Right atrium auricular region (tissue), 2 donors: Measurements from ENCODE around the gene CADPS. TPM values are rescaled to one million over a fixed set of nuclear protein-coding genes. Genes with fewer than 3 reads are reported as not detected.

Experiments
- DNase-seq: peaks from one replicate; pipeline ENCODE4 v3.0.0-alpha.2; 2019; ENCODE audit warnings: low spot score
- H3K27ac ChIP-seq, 2 donors: fragments of 200-600 bp; sonication (generic); 1 replicate in 1 of 2; 2 replicates in 1 of 2; pipeline ENCODE4 v1.5.1; 2016 to 2019
- H3K27me3 ChIP-seq, 2 donors: fragments of 200-600 bp; sonication (generic); one replicate each; pipeline versions ENCODE4 v1.5.1 to v1.6.0; 2017 to 2019
- H3K36me3 ChIP-seq: fragments of 200-600 bp; sonication (generic); one replicate; pipeline ENCODE4 v1.5.1; 2016
- H3K4me1 ChIP-seq, 2 donors: fragments of 200-600 bp; sonication (generic); one replicate each; pipeline versions ENCODE4 v1.5.1 to v1.6.0; 2017 to 2019
- H3K4me3 ChIP-seq, 2 donors: fragments of 200-600 bp; sonication (generic); 1 replicate in 1 of 2; 2 replicates in 1 of 2; pipeline ENCODE4 v1.5.1; 2017 to 2019; ENCODE audit warnings: mild to moderate bottlenecking in 1 of 2, moderate library complexity in 1 of 2
- H3K9me3 ChIP-seq, 2 donors: fragments of 200-600 bp; sonication (generic); one replicate each; pipeline ENCODE4 v1.5.1; 2019
- total RNA-seq, 2 donors: library from RNA; depleted of rRNA; stranded (reverse); fragments of >200 nt; gene quantifications; one replicate each; pipeline ENCODE4 v1.1.0, GENCODE V29; 2016
- TF ChIP-seq, protein P1 (sequence below), 2 donors: fragments of 200-600 bp; sonication (generic); IDR thresholded peaks; one replicate each; pipeline ENCODE4 v1.5.1; 2019; ENCODE audit warnings: antibody characterized with exemption in 2 of 2

Gene CADPS
- total RNA-seq, 2 donors from 2014 or later: 16.1 to 48.2 TPM

- Histone ChIP-seq H3K27ac (no peak overlapping the region), H3K4me1 (no peaks in the 10 kb centered on the region), H3K36me3 (no peaks in the 10 kb centered on the region), H3K9me3 (no peaks in the 10 kb centered on the region), H3K4me3 (no peak overlapping the region), H3K27me3 (no peaks in the 10 kb centered on the region)
- DNase-seq: no peak
- TF ChIP-seq, protein P1, sequence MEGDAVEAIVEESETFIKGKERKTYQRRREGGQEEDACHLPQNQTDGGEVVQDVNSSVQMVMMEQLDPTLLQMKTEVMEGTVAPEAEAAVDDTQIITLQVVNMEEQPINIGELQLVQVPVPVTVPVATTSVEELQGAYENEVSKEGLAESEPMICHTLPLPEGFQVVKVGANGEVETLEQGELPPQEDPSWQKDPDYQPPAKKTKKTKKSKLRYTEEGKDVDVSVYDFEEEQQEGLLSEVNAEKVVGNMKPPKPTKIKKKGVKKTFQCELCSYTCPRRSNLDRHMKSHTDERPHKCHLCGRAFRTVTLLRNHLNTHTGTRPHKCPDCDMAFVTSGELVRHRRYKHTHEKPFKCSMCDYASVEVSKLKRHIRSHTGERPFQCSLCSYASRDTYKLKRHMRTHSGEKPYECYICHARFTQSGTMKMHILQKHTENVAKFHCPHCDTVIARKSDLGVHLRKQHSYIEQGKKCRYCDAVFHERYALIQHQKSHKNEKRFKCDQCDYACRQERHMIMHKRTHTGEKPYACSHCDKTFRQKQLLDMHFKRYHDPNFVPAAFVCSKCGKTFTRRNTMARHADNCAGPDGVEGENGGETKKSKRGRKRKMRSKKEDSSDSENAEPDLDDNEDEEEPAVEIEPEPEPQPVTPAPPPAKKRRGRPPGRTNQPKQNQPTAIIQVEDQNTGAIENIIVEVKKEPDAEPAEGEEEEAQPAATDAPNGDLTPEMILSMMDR (IDR thresholded peaks at IDR 0.05): no peak
Measured at GRCh38 chr3:62723166-62723913, 151.9 kb downstream of the CADPS start.

DNA sequence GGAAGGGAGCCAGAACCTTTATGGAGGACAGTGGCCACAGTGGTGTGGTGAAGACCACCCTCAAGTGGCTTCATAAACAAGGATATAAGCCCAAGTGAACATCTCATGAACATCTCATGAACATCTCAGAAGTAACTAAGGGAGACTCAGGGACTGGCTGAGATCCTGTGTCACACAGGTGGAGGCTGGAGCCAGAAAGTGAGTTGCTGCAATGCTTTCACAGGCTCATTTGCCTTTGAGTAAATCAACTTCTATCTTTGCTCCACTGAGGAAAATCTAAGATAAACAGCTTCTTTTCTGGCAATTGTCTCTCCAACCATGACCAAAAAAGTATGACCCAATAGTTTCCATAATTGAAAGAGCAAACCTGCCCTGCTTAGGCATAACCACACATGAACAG lies 152.9 kb downstream of the CADPS start:
- TF ChIP-seq, protein P1 (IDR thresholded peaks at IDR 0.05): no peak
- Histone ChIP-seq H3K27ac (no peak overlapping the region), H3K4me3 (no peak overlapping the region), H3K27me3 (no peaks in the 10 kb centered on the region), H3K9me3 (no peaks in the 10 kb centered on the region), H3K4me1 (no peaks in the 10 kb centered on the region), H3K36me3 (no peaks in the 10 kb centered on the region)
- no peak for DNase-seq

- Histone ChIP-seq H3K36me3 (no peaks in the 10 kb centered on the region), H3K4me3 (no peak overlapping the region), H3K9me3 (no peaks in the 10 kb centered on the region), H3K27ac (no peak overlapping the region), H3K27me3 (no peaks in the 10 kb centered on the region), H3K4me1 (no peaks in the 10 kb centered on the region)
- TF ChIP-seq, protein P1 (IDR thresholded peaks at IDR 0.05): no peak
- no peak for DNase-seq
Measured at GRCh38 chr3:62718515-62719320, 156.5 kb downstream of the CADPS start.

DNA sequence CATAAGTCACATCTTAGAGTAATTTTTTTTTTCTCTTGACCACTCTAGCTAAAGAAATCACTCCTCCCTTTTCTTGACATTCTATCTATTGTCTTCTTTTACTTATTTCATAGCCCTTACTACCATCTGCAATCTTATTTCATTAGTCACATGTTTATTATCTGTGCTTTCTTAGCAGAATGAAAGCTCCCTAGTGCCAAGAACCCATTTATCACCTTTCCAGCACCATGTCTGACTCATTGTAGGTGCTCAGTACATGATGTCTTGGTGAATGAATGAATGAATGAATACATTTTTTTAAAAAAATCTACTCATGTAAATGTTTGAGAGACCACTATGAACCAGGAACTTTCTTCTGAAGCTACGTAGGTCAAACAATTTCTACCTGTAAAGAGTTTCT lies 157.2 kb downstream of the CADPS start:
- TF ChIP-seq, protein P1 (IDR thresholded peaks at IDR 0.05): no peak
- H3K27me3 ChIP-seq: no peaks in the 10 kb centered on the region
- no peak for DNase-seq

GRCh38 chr3:62712746-62713145 lies 162.5 kb downstream of the CADPS start:
- no peak overlapping the region for H3K27ac ChIP-seq
- no peaks in the 10 kb centered on the region for H3K4me1 ChIP-seq
- no peak for DNase-seq
- H3K36me3 ChIP-seq: no peaks in the 10 kb centered on the region
- H3K27me3 ChIP-seq: no peaks in the 10 kb centered on the region
- no peak overlapping the region for H3K4me3 ChIP-seq
- TF ChIP-seq, protein P1 (IDR thresholded peaks at IDR 0.05): no peak
- H3K9me3 ChIP-seq: no peaks in the 10 kb centered on the region

More for the DNA sequence above, 157.2 kb downstream of the CADPS start:
- Histone ChIP-seq H3K9me3 (no peaks in the 10 kb centered on the region), H3K36me3 (no peaks in the 10 kb centered on the region), H3K4me3 (no peak overlapping the region), H3K4me1 (no peaks in the 10 kb centered on the region), H3K27ac (no peak overlapping the region)
